ENCODE data around the gene TGM1.
"Not testable (repeated sequence)": the region's sequence is repeated elsewhere in the genome, so short reads cannot be mapped to it uniquely, and the experiment has no call there.

TGM1 gene

GRCh38 chr14:24254630-24255392, 8.2 kb downstream of the TGM1 start:
- no peak for DNase-seq (ENCODE audit: low spot score)

DNA sequence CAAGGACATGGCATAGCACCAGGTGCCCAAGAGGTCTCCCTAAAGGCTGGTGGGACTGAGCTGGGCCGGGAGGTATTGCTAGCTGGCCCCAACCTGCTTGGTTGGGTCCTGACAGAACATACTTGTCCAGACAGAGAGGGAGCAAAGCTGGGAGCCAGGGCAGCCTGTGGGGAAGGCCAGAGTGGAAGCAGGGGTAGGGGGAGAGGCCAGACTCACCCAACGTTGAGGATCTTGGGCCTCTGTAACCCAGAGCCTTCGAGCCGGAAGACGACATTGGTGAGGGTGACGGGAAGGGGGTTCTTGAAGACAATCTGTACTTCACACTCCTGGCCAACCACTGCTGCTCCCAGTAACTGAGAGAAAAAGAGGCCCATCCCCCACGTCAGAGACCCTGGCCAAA, 9.0 kb downstream of the TGM1 start:
- no peak for DNase-seq (ENCODE audit: low spot score)

DNA sequence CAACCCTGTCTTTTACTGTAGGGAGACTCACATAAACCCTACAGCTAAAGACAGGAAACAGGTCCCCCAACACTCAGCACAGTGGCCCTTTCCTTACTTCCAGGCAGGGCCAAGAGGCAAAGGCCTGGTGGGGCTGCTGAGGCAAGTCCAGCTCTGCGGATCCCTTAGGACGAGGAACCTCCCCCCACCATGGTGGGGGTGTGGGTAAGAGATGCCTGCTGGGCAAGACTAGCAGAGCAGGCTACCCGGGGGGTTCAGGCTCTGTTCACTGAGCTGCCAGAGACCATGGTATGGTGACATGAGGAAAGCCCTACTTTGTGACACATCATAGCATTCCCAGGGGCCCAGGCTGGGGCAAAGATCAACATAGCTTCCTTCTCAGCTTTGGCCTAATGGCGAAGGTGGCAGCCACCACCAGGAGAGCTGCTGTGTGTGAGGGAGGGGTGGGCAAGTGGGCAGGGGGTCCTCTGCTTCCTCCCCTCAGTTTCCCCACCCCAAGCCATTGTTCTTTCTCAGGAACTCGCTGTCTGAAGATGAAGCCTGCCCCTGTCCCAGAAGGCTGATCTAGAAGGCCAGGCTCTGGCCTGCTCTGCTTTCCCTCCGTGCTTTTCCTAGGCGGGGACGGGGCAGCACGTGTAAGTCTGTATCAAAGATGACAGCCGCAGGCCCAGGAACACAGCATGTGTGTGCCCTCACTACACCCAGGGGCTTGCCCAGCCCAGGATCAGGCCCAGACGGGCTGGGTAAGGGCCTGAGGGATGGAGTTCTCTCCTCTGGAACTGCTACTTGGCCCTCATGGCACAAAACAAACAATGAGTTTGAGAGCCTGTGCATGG, 10.5 kb downstream of the TGM1 start:
- no peak for DNase-seq (ENCODE audit: low spot score)

- DNase-seq (ENCODE audit: low spot score): no peak
These were observed 11.1 kb downstream of the TGM1 start for GRCh38 chr14:24251880-24252288.

- no peak for DNase-seq (ENCODE audit: low spot score)
These were observed 12.6 kb downstream of the TGM1 start for GRCh38 chr14:24250354-24250753.

- no peak for DNase-seq (ENCODE audit: low spot score)
These were observed 13.6 kb downstream of the TGM1 start for GRCh38 chr14:24249230-24250021.

GRCh38 chr14:24247422-24247821, 15.6 kb downstream of the TGM1 start:
- no peak for DNase-seq (ENCODE audit: low spot score)

- DNase-seq (ENCODE audit: low spot score): no peak
These were observed 16.2 kb downstream of the TGM1 start for GRCh38 chr14:24246765-24247212.

GRCh38 chr14:24245350-24245749, 17.6 kb downstream of the TGM1 start:
- not testable (repeated sequence) for DNase-seq (ENCODE audit: low spot score)

GRCh38 chr14:24243336-24243836, 19.6 kb downstream of the TGM1 start:
- no peak for DNase-seq (ENCODE audit: low spot score)

GRCh38 chr14:24241829-24242443, 21.0 kb downstream of the TGM1 start:
- peak; percentile 89 for DNase-seq (ENCODE audit: low spot score)

DNA sequence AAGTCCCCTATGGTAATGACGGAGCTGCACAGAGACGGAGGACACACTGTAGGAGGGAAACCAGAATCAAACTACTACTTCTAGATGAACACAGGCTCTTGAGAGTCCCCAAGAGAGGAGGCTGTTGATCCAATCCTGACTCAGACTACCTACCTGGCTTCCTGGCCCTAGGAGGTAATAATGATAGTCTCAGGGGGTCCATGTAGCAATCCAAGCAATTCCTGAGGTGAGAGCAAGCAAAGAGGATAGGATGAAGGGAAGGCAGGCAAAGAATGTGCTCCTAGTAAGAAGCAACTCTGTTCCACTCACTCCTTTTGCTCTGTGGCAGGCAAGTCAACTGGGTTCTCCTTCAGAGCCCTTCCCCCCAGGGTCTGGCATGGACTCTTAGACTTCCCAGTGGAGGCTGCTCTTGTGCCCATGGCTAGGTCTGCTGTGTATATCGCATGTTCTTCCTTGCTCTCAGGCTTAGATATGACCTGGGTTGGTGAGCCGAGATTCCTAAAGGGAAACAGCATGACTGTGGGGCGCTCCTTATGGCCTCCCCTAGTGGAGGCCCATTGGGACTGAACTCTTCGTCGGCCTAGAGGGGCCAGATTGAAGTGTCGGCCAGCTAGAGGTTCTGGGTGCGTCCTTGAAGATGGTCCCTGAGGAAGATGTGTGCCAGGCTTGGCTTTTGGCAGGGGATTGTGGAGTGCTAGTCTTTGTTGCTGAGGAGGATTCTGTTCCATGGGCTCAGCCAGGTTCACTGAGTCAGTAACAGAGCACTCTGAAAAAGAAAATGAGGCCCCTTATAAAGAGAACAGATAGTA, 22.7 kb downstream of the TGM1 start:
- no peak for DNase-seq (ENCODE audit: low spot score)

- no peak for DNase-seq (ENCODE audit: low spot score)
These were observed 24.4 kb downstream of the TGM1 start for GRCh38 chr14:24238527-24239037.

DNA sequence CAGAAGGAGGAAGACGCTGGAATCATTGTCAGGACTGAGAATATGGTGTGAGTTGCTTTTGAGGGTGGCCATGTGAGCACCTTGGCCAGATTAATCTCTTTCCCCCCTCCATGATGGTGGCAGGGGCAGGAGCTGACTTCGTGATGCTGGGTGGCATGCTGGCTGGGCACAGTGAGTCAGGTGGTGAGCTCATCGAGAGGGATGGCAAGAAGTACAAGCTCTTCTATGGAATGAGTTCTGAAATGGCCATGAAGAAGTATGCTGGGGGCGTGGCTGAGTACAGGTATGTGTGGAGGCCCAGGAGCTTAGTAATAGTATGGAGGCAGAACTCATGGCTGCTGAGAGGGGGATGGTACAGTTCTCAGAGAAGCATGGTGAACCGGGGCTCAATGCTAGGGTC, 24.9 kb downstream of the TGM1 start:
- no peak for DNase-seq (ENCODE audit: low spot score)

DNA sequence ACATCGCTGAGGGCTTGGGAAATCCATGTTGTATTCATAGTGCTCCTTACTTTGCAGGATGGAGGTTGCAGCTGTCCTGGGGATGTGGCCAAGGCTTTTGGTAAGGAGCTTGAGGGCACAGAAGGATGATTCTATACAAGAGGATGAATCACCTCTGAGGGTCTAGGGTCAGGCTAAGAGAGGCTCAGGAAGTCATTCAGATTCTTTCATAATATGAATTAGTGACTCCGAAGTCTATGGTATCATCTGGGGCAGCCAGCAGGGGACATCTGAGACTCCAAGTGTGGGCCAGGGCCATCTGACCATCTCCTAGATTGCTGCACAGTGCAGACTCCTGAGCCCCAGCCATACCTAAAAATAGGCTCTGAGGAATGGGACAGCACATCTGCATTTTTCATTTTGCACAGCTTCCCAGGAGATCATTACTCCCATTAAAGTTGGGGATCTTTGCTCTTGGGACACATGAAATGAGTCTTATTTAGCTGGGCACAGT, 25.5 kb downstream of the TGM1 start:
- DNase-seq (ENCODE audit: low spot score): no peak

GRCh38 chr14:24236689-24237462, 26.1 kb downstream of the TGM1 start:
- DNase-seq (ENCODE audit: low spot score): no peak

DNA sequence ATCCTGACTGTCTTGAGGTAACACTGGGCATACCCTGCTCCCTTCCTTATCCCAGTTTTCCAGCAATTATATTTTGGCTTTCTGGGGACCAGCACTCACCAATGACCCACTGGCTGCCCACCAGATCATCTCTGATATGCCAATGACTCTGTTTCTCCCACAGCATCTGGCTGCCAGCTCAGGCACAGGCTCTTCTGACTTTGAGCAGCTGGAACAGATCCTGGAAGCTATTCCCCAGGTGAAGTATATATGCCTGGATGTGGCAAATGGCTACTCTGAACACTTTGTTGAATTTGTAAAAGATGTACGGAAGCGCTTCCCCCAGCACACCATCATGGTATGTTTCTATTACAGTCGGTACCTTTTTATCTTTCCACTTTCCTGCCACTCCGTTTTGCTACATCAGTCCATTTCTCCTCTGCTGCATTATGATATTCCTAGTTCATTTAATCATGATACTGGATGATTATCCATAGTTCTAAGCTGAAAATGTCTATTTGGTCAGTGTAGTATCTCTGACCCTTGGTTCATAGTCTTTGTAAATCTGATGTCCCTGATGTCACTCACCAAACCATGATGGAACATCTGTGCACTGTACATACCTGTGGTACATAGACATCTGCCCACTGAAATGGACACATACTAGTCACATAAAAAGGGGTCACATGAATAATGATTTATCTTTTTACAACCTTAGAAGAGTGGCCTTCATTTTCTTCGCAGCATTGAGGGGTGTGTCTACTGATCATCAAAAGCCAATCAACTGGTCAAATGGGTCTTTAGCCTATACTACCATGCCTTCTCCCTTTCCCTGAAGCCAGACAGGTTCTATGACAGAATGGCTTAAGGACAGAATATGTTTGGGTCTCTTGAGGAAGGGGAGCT, 26.9 kb downstream of the TGM1 start:
- no peak for DNase-seq (ENCODE audit: low spot score)

DNA sequence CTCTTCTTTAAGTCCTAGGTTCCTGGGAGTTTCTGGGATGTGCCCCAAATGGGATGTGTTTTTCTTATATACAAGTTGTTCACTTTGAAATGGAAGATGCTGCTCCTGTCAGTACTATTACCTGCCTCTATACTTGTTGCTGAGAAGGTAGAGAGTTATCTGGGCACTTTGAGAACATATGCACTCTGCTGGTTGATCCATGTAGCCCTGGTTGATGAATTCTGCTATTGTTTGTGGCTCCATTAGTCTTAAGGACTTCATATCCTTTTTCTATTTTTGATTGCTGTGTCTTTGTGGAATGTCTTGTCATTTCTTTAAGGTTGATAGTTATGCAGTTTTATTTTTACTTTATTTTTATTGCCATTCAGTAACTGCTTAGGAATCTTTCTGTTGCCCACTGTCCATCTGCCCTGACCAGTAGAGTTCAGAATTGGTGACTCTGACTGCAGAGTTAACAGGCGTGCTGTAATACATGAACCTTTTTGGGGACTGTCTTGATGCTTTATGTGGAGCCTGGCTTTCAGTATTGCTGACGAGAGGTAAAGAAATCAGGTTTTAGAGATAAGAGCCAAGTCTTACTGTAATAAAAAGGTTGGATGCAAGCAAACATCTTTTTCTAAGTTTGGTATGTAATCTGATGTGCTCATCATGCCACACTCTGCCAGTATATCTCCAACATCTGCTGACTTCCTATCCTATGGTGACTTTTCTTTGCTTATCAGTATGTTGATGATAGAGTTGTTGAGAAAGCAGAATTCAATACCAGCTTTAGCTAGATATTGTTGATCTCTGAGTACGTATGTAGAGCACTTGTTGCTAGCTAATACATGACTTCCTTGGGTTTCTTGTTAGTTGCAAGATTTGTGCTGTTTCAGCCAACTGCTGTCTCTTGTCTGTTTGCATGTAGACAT, 28.6 kb downstream of the TGM1 start:
- no peak for DNase-seq (ENCODE audit: low spot score)

All from HuH-7.5 (cell line).